Measurements from ENCODE around the gene CPLANE2.

- TF ChIP-seq CTCF (conservative IDR thresholded peaks at IDR 0.05; ENCODE audit: low read length) = no peak
- no peak for TF ChIP-seq EZH2phosphoT487 (IDR thresholded peaks at IDR 0.05; ENCODE audit: borderline replicate concordance, low read depth, low read length)
Measured at GRCh38 chr1:16226490-16227179, 10.3 kb downstream of the CPLANE2 start.

All from OCI-LY7 (cell line).